H1 (cell line): ENCODE measurements around the gene SOWAHD. TPM values are rescaled to one million over a fixed set of nuclear protein-coding genes. Genes with fewer than 3 reads are reported as not detected.

Experiments used
- CTCF ChIA-PET: fragments of 300-600 bp; sonication (Branson Sonifier 250); formaldehyde crosslinking; loops from one replicate; lab custom pipeline; 2021; ENCODE audit not compliant: partially characterized antibody; lab: Charles Lee
- POLR2A ChIA-PET: fragments of 300-600 bp; sonication (Branson Sonifier 250); formaldehyde crosslinking; loops from one replicate; lab custom pipeline; 2021; ENCODE audit warnings: inconsistent platforms; ENCODE audit not compliant: partially characterized antibody; lab: Charles Lee
- DNase-seq, 2 experiments: peaks; one replicate each; pipeline versions ENCODE4 v3.0.0 to v3.0.0-alpha.2; 2010 to 2022; ENCODE audit warnings: low spot score in 2 of 2, low read depth in 1 of 2, mixed read lengths in 1 of 2
- FAIRE-seq: peaks from 2 replicates; lab custom pipeline; 2011; peaks lifted over from hg19 to GRCh38; lab: Jason Lieb, UNC
- H2AFZ ChIP-seq: 2 replicates; pipeline ENCODE4 v1.8.1; 2012; ENCODE audit warnings: low read length, inconsistent platforms
- H2AK5ac ChIP-seq: 2 replicates; pipeline ENCODE4 v1.6.1; 2013; ENCODE audit warnings: low read depth, low read length
- H2BK120ac ChIP-seq: replicated peaks from 2 replicates; pipeline ENCODE3; 2013; ENCODE audit warnings: low read depth, low read length, inconsistent platforms
- H2BK12ac ChIP-seq: 2 replicates; pipeline ENCODE4 v1.6.1; 2013; ENCODE audit warnings: low read depth, low read length
- H2BK15ac ChIP-seq: 2 replicates; pipeline ENCODE4 v1.6.1; 2013; ENCODE audit warnings: low read length
- H2BK20ac ChIP-seq: 2 replicates; pipeline ENCODE4 v1.6.1; 2013; ENCODE audit warnings: low read length
- H2BK5ac ChIP-seq: 2 replicates; pipeline ENCODE4 v1.6.1; 2013; ENCODE audit warnings: low read depth, low read length
- H3K14ac ChIP-seq: 2 replicates; pipeline ENCODE4 v1.6.1; 2013; ENCODE audit warnings: inconsistent platforms; ENCODE audit not compliant: insufficient read length
- H3K18ac ChIP-seq: 2 replicates; pipeline ENCODE4 v1.6.1; 2013; ENCODE audit warnings: low read length; ENCODE audit errors: extremely low read depth
- H3K23ac ChIP-seq: 2 replicates; pipeline ENCODE4 v1.6.1; 2013; ENCODE audit warnings: inconsistent platforms; ENCODE audit not compliant: insufficient read length
- H3K23me2 ChIP-seq: 2 replicates; pipeline ENCODE4 v1.6.1; 2013; ENCODE audit warnings: low read depth, low read length
- H3K27ac ChIP-seq: 2 replicates; pipeline ENCODE4 v1.6.1; 2011; ENCODE audit warnings: low read depth, low read length, inconsistent platforms
- H3K27me3 ChIP-seq, 4 experiments: replicated peaks in 1 of 4; 1 replicate in 1 of 4; 2 replicates in 3 of 4; pipeline versions ENCODE4 v1.6.1 to v1.8.1; 2011 to 2013; ENCODE audit warnings: low read length in 3 of 4, mild to moderate bottlenecking in 3 of 4, inconsistent platforms in 2 of 4, mixed read lengths in 2 of 4, moderate library complexity in 1 of 4; ENCODE audit not compliant: control insufficient read depth in 3 of 4, insufficient read depth in 3 of 4; ENCODE audit errors: extremely low read depth in 1 of 4
- H3K36me3 ChIP-seq, 4 experiments: 2 replicates each; pipeline versions ENCODE4 v1.6.1 to v1.8.1; 2011 to 2013; ENCODE audit warnings: mild to moderate bottlenecking in 4 of 4, low read length in 3 of 4, moderate library complexity in 2 of 4, control low read depth in 1 of 4, inconsistent platforms in 1 of 4; ENCODE audit not compliant: insufficient read depth in 4 of 4, control insufficient read depth in 2 of 4
- H3K4ac ChIP-seq: replicated peaks from 2 replicates; pipeline ENCODE3; 2013; ENCODE audit warnings: low read length, low read depth, mixed read lengths, inconsistent platforms; ENCODE audit not compliant: insufficient read length
- H3K4me1 ChIP-seq, 4 experiments: replicated peaks in 1 of 4; 1 replicate in 1 of 4; 2 replicates in 3 of 4; pipeline versions ENCODE4 v1.6.1 to v1.8.1; 2011 to 2013; ENCODE audit warnings: low read length in 3 of 4, inconsistent platforms in 2 of 4, mixed read lengths in 1 of 4; ENCODE audit not compliant: insufficient read depth in 4 of 4, control insufficient read depth in 3 of 4
- H3K4me2 ChIP-seq, 2 experiments: 2 replicates each; pipeline versions ENCODE4 v1.6.1 to v1.8.1; 2011 to 2013; ENCODE audit warnings: low read depth in 2 of 2, low read length in 2 of 2, control low read depth in 1 of 2, inconsistent platforms in 1 of 2, mild to moderate bottlenecking in 1 of 2; ENCODE audit not compliant: insufficient read depth in 1 of 2
- H3K4me3 ChIP-seq, 4 experiments: fragments of 200-600, 300-600 bp in 1 of 4; sonication (generic), shearing (Covaris generic), sonication (Bioruptor Twin) in 1 of 4; 2 replicates each; pipeline versions ENCODE4 v1.5.1 to v1.8.1; 2011 to 2016; ENCODE audit warnings: low read length in 4 of 4, low read depth in 3 of 4, control low read depth in 2 of 4, inconsistent platforms in 2 of 4, mild to moderate bottlenecking in 2 of 4, mixed read lengths in 1 of 4, moderate library complexity in 1 of 4; ENCODE audit not compliant: insufficient read depth in 2 of 4; ENCODE audit errors: extremely low read depth in 1 of 4
- H3K56ac ChIP-seq: replicated peaks from 2 replicates; pipeline ENCODE3; 2013; ENCODE audit warnings: low read depth, mild to moderate bottlenecking, mixed read lengths, low read length, inconsistent platforms; ENCODE audit not compliant: insufficient read length
- H3K79me1 ChIP-seq: 2 replicates; pipeline ENCODE4 v1.6.1; 2013; ENCODE audit warnings: low read depth, low read length, control low read depth
- H3K79me2 ChIP-seq, 2 experiments: 2 replicates each; pipeline versions ENCODE4 v1.6.1 to v1.8.1; 2012 to 2013; ENCODE audit warnings: low read length in 2 of 2, mild to moderate bottlenecking in 2 of 2, inconsistent platforms in 1 of 2; ENCODE audit not compliant: insufficient read depth in 2 of 2, control insufficient read depth in 1 of 2
- H3K9ac ChIP-seq, 4 experiments: replicated peaks in 1 of 4; 1 replicate in 1 of 4; 2 replicates in 3 of 4; pipeline versions ENCODE4 v1.6.1 to v1.8.1; 2011 to 2013; ENCODE audit warnings: low read depth in 3 of 4, low read length in 3 of 4, control low read depth in 2 of 4, mild to moderate bottlenecking in 2 of 4, moderate library complexity in 2 of 4, inconsistent platforms in 1 of 4; ENCODE audit errors: extremely low read depth in 1 of 4
- H3K9me3 ChIP-seq, 2 experiments: 2 replicates each; pipeline versions ENCODE4 v1.6.1 to v1.8.1; 2012 to 2013; ENCODE audit warnings: mild to moderate bottlenecking in 2 of 2, moderate library complexity in 2 of 2, control low read depth in 1 of 2, inconsistent platforms in 1 of 2, low read depth in 1 of 2, low read length in 1 of 2, mixed read lengths in 1 of 2; ENCODE audit not compliant: insufficient read depth in 2 of 2
- H4K20me1 ChIP-seq, 2 experiments: replicated peaks in 1 of 2; 2 replicates each; pipeline versions ENCODE3 to v1.8.1; 2011 to 2013; ENCODE audit warnings: inconsistent platforms in 2 of 2, low read length in 2 of 2, mild to moderate bottlenecking in 1 of 2; ENCODE audit not compliant: insufficient read depth in 2 of 2, control insufficient read depth in 1 of 2
- H4K5ac ChIP-seq: 2 replicates; pipeline ENCODE4 v1.6.1; 2013; ENCODE audit warnings: low read length, low read depth, mixed read lengths, inconsistent platforms; ENCODE audit not compliant: insufficient read length
- H4K8ac ChIP-seq: 2 replicates; pipeline ENCODE4 v1.8.0; 2013; ENCODE audit warnings: mild to moderate bottlenecking, moderate library complexity, low read length, inconsistent platforms; ENCODE audit not compliant: insufficient read depth; ENCODE audit errors: extremely low read depth
- H4K91ac ChIP-seq: replicated peaks from 2 replicates; pipeline ENCODE3; 2013; ENCODE audit warnings: low read length, mixed read lengths, inconsistent platforms; ENCODE audit not compliant: insufficient read length
- BACH1 ChIP-seq: IDR thresholded peaks from 2 replicates; pipeline ENCODE4 v1.6.1; 2012; ENCODE audit warnings: low read length, improper control_type of control experiment
- GABPA ChIP-seq: IDR thresholded peaks from 2 replicates; pipeline ENCODE4 v1.6.1; 2011; ENCODE audit warnings: mild to moderate bottlenecking, low read length, moderate library complexity, borderline replicate concordance; ENCODE audit not compliant: insufficient read depth
- GTF2F1 ChIP-seq: IDR thresholded peaks from 2 replicates; pipeline ENCODE4 v1.6.1; 2012; ENCODE audit warnings: low read depth, low read length, improper control_type of control experiment, borderline replicate concordance
- MAFK ChIP-seq: IDR thresholded peaks from 2 replicates; pipeline ENCODE4 v1.6.1; 2012; ENCODE audit warnings: low read depth, mild to moderate bottlenecking, improper control_type of control experiment, low read length
- POLR2A ChIP-seq, 2 experiments: IDR thresholded peaks; 1 replicate in 1 of 2; 2 replicates in 1 of 2; pipeline ENCODE4 v1.6.1; 2011; ENCODE audit warnings: low read depth in 2 of 2, low read length in 2 of 2, mild to moderate bottlenecking in 2 of 2; ENCODE audit errors: control extremely low read depth in 1 of 2
- RXRA ChIP-seq: IDR thresholded peaks from 2 replicates; pipeline ENCODE4 v1.6.1; 2011; ENCODE audit warnings: low read depth, mild to moderate bottlenecking, low read length, moderate library complexity; ENCODE audit not compliant: insufficient read depth
- SP1 ChIP-seq: IDR thresholded peaks from 2 replicates; pipeline ENCODE4 v1.6.1; 2011; ENCODE audit warnings: low read depth, low read length
- TAF1 ChIP-seq: IDR thresholded peaks from 2 replicates; pipeline ENCODE4 v1.6.1; 2011; ENCODE audit warnings: mild to moderate bottlenecking, low read depth, low read length
- WGBS, 2 experiments: shearing (Covaris generic) in 1 of 2; methylation state at CpG; one replicate each; pipeline versions ENCODE4 v1.1.6 to v1.1.7; 2013 to 2015; ENCODE audit warnings: low lambda C conversion rate in 2 of 2, mixed read lengths in 2 of 2, inconsistent platforms in 1 of 2, low coverage in 1 of 2, missing lambda C conversion rate in 1 of 2; ENCODE audit not compliant: insufficient replicate concordance in 2 of 2, insufficient coverage in 1 of 2, insufficient read length in 1 of 2; ENCODE audit errors: extremely low coverage in 1 of 2, missing lambda C conversion rate in 1 of 2; 5-methylcytosine and 5-hydroxymethylcytosine counted together
- polyA plus RNA-seq, 7 experiments: library from polyadenylated mRNA; depleted of rRNA in 3 of 7; stranded (reverse) in 5 of 7; unstranded in 2 of 7; fragments of >200 nt in 5 of 7; fragments of 200-250 nt in 2 of 7; gene quantifications; 1 replicate in 5 of 7; 2 replicates in 1 of 7; 4 replicates in 1 of 7; pipeline versions ENCODE4 v1.2.1 to v1.2.3, GENCODE V29; 2011 to 2013; ENCODE audit warnings: missing spikeins in 2 of 7, mixed read lengths in 2 of 7
- total RNA-seq: library from RNA; stranded (reverse); fragmentation: NEBNext Ultra II Directional; extraction: Animal tissue kit (Norgen Biotek cat#: 25700); gene quantifications from 2 replicates; pipeline ENCODE4 v1.2.1, GENCODE V29; 2021
- TF ChIP-seq, protein P1 (sequence below): IDR thresholded peaks from 2 replicates; pipeline ENCODE4 v1.6.1; 2012; ENCODE audit warnings: inconsistent platforms

The SOWAHD gene
- total and polyA plus RNA-seq, 2 of the 8 experiments (the other 6 are each of a cell fraction or from before 2014, with no cell fraction given), result 1.7 to 2.9 TPM

- Histone ChIP-seq H3K9me3 (no peaks in the 10 kb centered on the region), H4K20me1 (no peaks in the 10 kb centered on the region), H4K5ac (no peak overlapping the region), H3K36me3 (no peaks in the 10 kb centered on the region), H3K14ac (no peak overlapping the region), H3K4ac (no peak overlapping the region), H3K27ac (no peak overlapping the region), H3K4me1 (no peaks in the 10 kb centered on the region), H3K27me3 (no peaks in the 10 kb centered on the region), H3K18ac (no peak overlapping the region), H3K79me1 (no peaks in the 10 kb centered on the region), H3K9ac (no peak overlapping the region), H3K4me3 (no peak overlapping the region), H2BK20ac (no peak overlapping the region), H4K91ac (no peak overlapping the region), H2BK15ac (no peak overlapping the region), H3K4me2 (no peak overlapping the region), H2BK12ac (no peak overlapping the region), H3K23ac (no peak overlapping the region), H4K8ac (no peak overlapping the region), H3K79me2 (no peaks in the 10 kb centered on the region), H3K56ac (no peak overlapping the region), H3K23me2 (no peaks in the 10 kb centered on the region), H2BK120ac (no peak overlapping the region), H2BK5ac (no peak overlapping the region), H2AFZ (no peak overlapping the region), H2AK5ac (no peak overlapping the region)
- DNase-seq, result no peak
- no peak for FAIRE-seq
- POLR2A ChIA-PET, result interaction anchor here (0.6 kb wide), 1 partner anchor 250 kb away, joined by 3 read pairs; no protein-coding TSS in a partner anchor
- CTCF ChIA-PET, result interaction anchor here (0.7 to 1.1 kb wide), 4 partner anchors 9 to 46 kb away, joined by 3 to 9 read pairs (median 4); no protein-coding TSS in a partner anchor
- TF ChIP-seq GABPA (no peak), POLR2A (IDR thresholded peaks at IDR 0.05; ENCODE audit: control extremely low read depth in 1 of 2, low read depth in 2 of 2, low read length in 2 of 2) (no peak), BACH1 (no peak), RXRA (no peak), SP1 (no peak), GTF2F1 (no peak), MAFK (no peak), TAF1 (no peak)
- TF ChIP-seq, protein P1, sequence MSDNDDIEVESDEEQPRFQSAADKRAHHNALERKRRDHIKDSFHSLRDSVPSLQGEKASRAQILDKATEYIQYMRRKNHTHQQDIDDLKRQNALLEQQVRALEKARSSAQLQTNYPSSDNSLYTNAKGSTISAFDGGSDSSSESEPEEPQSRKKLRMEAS, result no peak
- WGBS, 2 experiments, result 94% methylated on average over 5 of the region's 5 CpGs; no CpG with 5 or more reads in 1 of the 2 experiments
Observed at GRCh38 chrX:119738742-119739141, 19.6 kb upstream of the SOWAHD start.
